NCI-H526 treated with DMSO at 0.1 percent for 48 hours (cell line): Measurements from ENCODE around the gene NYAP2.

ENCODE experiments used
- DNase-seq: peaks from one replicate; lab custom pipeline; 2025; lab: John Stamatoyannopoulos, UW

The NYAP2 gene

GRCh38 chr2:225484751-225485150 is 85.2 kb downstream of the NYAP2 start:
- DNase-seq, result no peak

- no peak for DNase-seq
These were observed 86.7 kb downstream of the NYAP2 start for GRCh38 chr2:225486236-225486635.

- no peak for DNase-seq
These were observed 88.4 kb downstream of the NYAP2 start for GRCh38 chr2:225487878-225488416.

GRCh38 chr2:225488743-225489142 is 89.2 kb downstream of the NYAP2 start:
- DNase-seq, result no peak

- no peak for DNase-seq
These were observed 94.0 kb downstream of the NYAP2 start for GRCh38 chr2:225493420-225494099.

GRCh38 chr2:225494100-225494459 is 94.6 kb downstream of the NYAP2 start:
- DNase-seq, result no peak

- no peak for DNase-seq
These were observed 96.2 kb downstream of the NYAP2 start for GRCh38 chr2:225495706-225496105.

- DNase-seq, result no peak
These were observed 97.1 kb downstream of the NYAP2 start for GRCh38 chr2:225496568-225496967.

- DNase-seq, result no peak
These were observed 97.7 kb downstream of the NYAP2 start for GRCh38 chr2:225497166-225497565.

- DNase-seq, result no peak
These were observed 101.5 kb downstream of the NYAP2 start for GRCh38 chr2:225501022-225501421.

GRCh38 chr2:225502971-225503370 is 103.5 kb downstream of the NYAP2 start:
- no peak for DNase-seq

- DNase-seq, result no peak
These were observed 111.3 kb downstream of the NYAP2 start for GRCh38 chr2:225510796-225511195.

GRCh38 chr2:225512469-225512868 is 113.0 kb downstream of the NYAP2 start:
- DNase-seq, result no peak

- no peak for DNase-seq
These were observed 113.5 kb downstream of the NYAP2 start for GRCh38 chr2:225512876-225513540.

GRCh38 chr2:225515033-225515432 is 115.5 kb downstream of the NYAP2 start:
- no peak for DNase-seq

- DNase-seq, result no peak
These were observed 127.4 kb downstream of the NYAP2 start for GRCh38 chr2:225526760-225527390.

GRCh38 chr2:225531559-225531958 is 132.0 kb downstream of the NYAP2 start:
- no peak for DNase-seq

GRCh38 chr2:225532096-225532495 is 132.6 kb downstream of the NYAP2 start:
- DNase-seq, result no peak

- DNase-seq, result no peak
These were observed 134.5 kb downstream of the NYAP2 start for GRCh38 chr2:225534037-225534436.

GRCh38 chr2:225534697-225535096 is 135.2 kb downstream of the NYAP2 start:
- no peak for DNase-seq

- no peak for DNase-seq
These were observed 136.5 kb downstream of the NYAP2 start for GRCh38 chr2:225536036-225536435.

GRCh38 chr2:225543626-225544025 is 144.1 kb downstream of the NYAP2 start:
- DNase-seq, result no peak

GRCh38 chr2:225556461-225556860 is 157.0 kb downstream of the NYAP2 start:
- no peak for DNase-seq
